HCT116 (cell line): ENCODE measurements around the gene KDM2B. TPM values are rescaled to one million over a fixed set of nuclear protein-coding genes. Genes with fewer than 3 reads are reported as not detected.

ENCODE experiments used
- ATAC-seq: fragments of 200-7000 bp; cut with Tn5 transposase; 2 replicates; pipeline ENCODE4 v1.9.1; 2020; ENCODE audit warnings: mild to moderate bottlenecking, moderate library complexity
- BruUV-seq: library from RNA; stranded (reverse); fragments of 400-500 nt; replicated peaks from 2 replicates; lab custom pipeline; 2021; lab: Mats Ljungman, UMichigan
- CTCF ChIA-PET: fragments of 300-600 bp; sonication (Branson Sonifier 250); formaldehyde crosslinking; loops from one replicate; lab custom pipeline; 2021; ENCODE audit warnings: antibody characterized with exemption; lab: Charles Lee
- POLR2A ChIA-PET: fragments of 300-600, 350-600 bp; sonication (Branson Sonifier 250); formaldehyde crosslinking; loops from one replicate; lab custom pipeline; 2021; ENCODE audit warnings: antibody characterized with exemption; lab: Charles Lee
- RAD21 ChIA-PET, 2 experiments: fragments of 300-600 bp; sonication (Branson Sonifier 250); formaldehyde crosslinking; loops; one replicate each; lab custom pipeline; 2023; ENCODE audit warnings: low total read pairs in 2 of 2; ENCODE audit not compliant: uncharacterized antibody in 2 of 2, unreplicated experiment in 2 of 2, low non-redundant PET in 1 of 2; lab: Charles Lee
- DNase-seq: peaks from one replicate; pipeline ENCODE4 v3.0.0-alpha.2; 2010; ENCODE audit warnings: low read depth, low spot score
- H2AFZ ChIP-seq: fragments of 200-600 bp; shearing (Covaris generic), sonication (generic); 2 replicates; pipeline ENCODE4 v1.6.1; 2017; ENCODE audit warnings: low read depth, mixed run types, mixed read lengths, antibody characterized with exemption, low read length; ENCODE audit not compliant: poor library complexity, severe bottlenecking
- H3K27ac ChIP-seq: 2 replicates; pipeline ENCODE4 v1.5.1; 2012; ENCODE audit warnings: low read depth, low read length
- H3K27me3 ChIP-seq: fragments of 200-600 bp; sonication (generic); 2 replicates; pipeline ENCODE4 v1.6.1; 2016; ENCODE audit warnings: mixed run types, low read length, mixed read lengths; ENCODE audit not compliant: insufficient read depth
- H3K36me3 ChIP-seq, 2 experiments: fragments of 200-500 bp in 1 of 2; fragments of 200-600 bp in 1 of 2; sonication (Bioruptor generic) in 1 of 2; sonication (generic) in 1 of 2; 2 replicates each; pipeline versions ENCODE4 v1.5.1 to v1.6.1; 2014 to 2016; ENCODE audit warnings: low read length in 2 of 2, inconsistent platforms in 1 of 2, mixed read lengths in 1 of 2, mixed run types in 1 of 2; ENCODE audit not compliant: insufficient read depth in 2 of 2, control insufficient read depth in 1 of 2
- H3K4me1 ChIP-seq, 2 experiments: fragments of 200-600 bp in 1 of 2; sonication (generic) in 1 of 2; 2 replicates each; pipeline versions ENCODE4 v1.5.1 to v1.6.1; 2012 to 2017; ENCODE audit warnings: low read length in 2 of 2, inconsistent platforms in 1 of 2, mild to moderate bottlenecking in 1 of 2, mixed read lengths in 1 of 2, mixed run types in 1 of 2, moderate library complexity in 1 of 2; ENCODE audit not compliant: insufficient read depth in 2 of 2, control insufficient read depth in 1 of 2
- H3K4me2 ChIP-seq: fragments of 200-600 bp; sonication (generic); 2 replicates; pipeline ENCODE4 v1.6.1; 2017; ENCODE audit warnings: mixed run types, low read length, mixed read lengths
- H3K4me3 ChIP-seq, 2 experiments: fragments of 200-600 bp in 1 of 2; sonication (generic) in 1 of 2; replicated peaks in 1 of 2; 2 replicates each; pipeline ENCODE4 v1.5.1; 2011 to 2016; ENCODE audit warnings: low read length in 2 of 2, control low read depth in 1 of 2, low read depth in 1 of 2, mild to moderate bottlenecking in 1 of 2, mixed read lengths in 1 of 2, mixed run types in 1 of 2
- H3K79me2 ChIP-seq: fragments of 200-600 bp; sonication (generic); 2 replicates; pipeline ENCODE4 v1.6.1; 2017; ENCODE audit warnings: mild to moderate bottlenecking, mixed run types, low read length, moderate library complexity, mixed read lengths; ENCODE audit not compliant: insufficient read depth
- H3K9ac ChIP-seq: fragments of 200-600 bp; sonication (generic); 2 replicates; pipeline ENCODE4 v1.6.1; 2016; ENCODE audit warnings: low read length, mixed read lengths
- H3K9me2 ChIP-seq: fragments of 200-600 bp; sonication (generic), shearing (Covaris generic); 2 replicates; pipeline ENCODE4 v1.6.1; 2017; ENCODE audit warnings: mixed run types, mild to moderate bottlenecking, moderate library complexity; ENCODE audit not compliant: insufficient read depth
- H3K9me3 ChIP-seq, 2 experiments: fragments of 200-500 bp in 1 of 2; fragments of 200-600 bp in 1 of 2; sonication (Bioruptor generic) in 1 of 2; sonication (generic) in 1 of 2; 2 replicates each; pipeline ENCODE4 v1.6.1; 2014 to 2017; ENCODE audit warnings: low read length in 2 of 2, mixed read lengths in 2 of 2, inconsistent platforms in 1 of 2, low read depth in 1 of 2, mild to moderate bottlenecking in 1 of 2, mixed run types in 1 of 2, moderate library complexity in 1 of 2; ENCODE audit not compliant: control insufficient read depth in 1 of 2, insufficient read depth in 1 of 2
- H4K20me1 ChIP-seq: fragments of 200-600 bp; sonication (generic), shearing (Covaris generic); 2 replicates; pipeline ENCODE4 v1.6.1; 2017; ENCODE audit warnings: mixed run types, mild to moderate bottlenecking, moderate library complexity; ENCODE audit not compliant: insufficient read depth
- CEBPB ChIP-seq: IDR thresholded peaks from 2 replicates; pipeline ENCODE4 v1.6.1; 2012; ENCODE audit warnings: low read depth
- CTCF ChIP-seq, 3 experiments: fragments of 200-600 bp in 1 of 3; sonication (generic) in 1 of 3; IDR thresholded peaks in 2 of 3; conservative IDR thresholded peaks in 1 of 3; 2 replicates each; pipeline ENCODE4 v1.5.1; 2012 to 2017; ENCODE audit warnings: low read depth in 2 of 3, low read length in 2 of 3, antibody characterized with exemption in 1 of 3, borderline replicate concordance in 1 of 3, control low read depth in 1 of 3, mild to moderate bottlenecking in 1 of 3, mixed read lengths in 1 of 3, mixed run types in 1 of 3, moderate library complexity in 1 of 3; ENCODE audit not compliant: insufficient read depth in 1 of 3
- RAD21 ChIP-seq: IDR thresholded peaks from 2 replicates; pipeline ENCODE4 v1.6.1; 2012; ENCODE audit warnings: low read depth, mild to moderate bottlenecking
- YY1 ChIP-seq: IDR thresholded peaks from 2 replicates; pipeline ENCODE4 v1.6.1; 2011; ENCODE audit warnings: low read length, low read depth, moderate library complexity, mild to moderate bottlenecking; ENCODE audit not compliant: insufficient replicate concordance; ENCODE audit errors: extremely low read depth
- intact Hi-C: fragments of 100-400 bp; cut with micrococcal nuclease; formaldehyde crosslinking; loops from 2 replicates; pipeline ENCODE4 v1.10.0; 2022
- total RNA-seq: library from RNA; stranded (reverse); gene quantifications from one replicate; pipeline ENCODE4 v1.2.1, GENCODE V29; 2021; ENCODE audit not compliant: unreplicated experiment

KDM2B gene
- total RNA-seq, 1 experiment from 2014 or later: 36.7 TPM

- ATAC-seq (peak; percentile 93), DNase-seq (peak; percentile 8)
- Histone ChIP-seq H2AFZ (no peak overlapping the region), H3K27ac (no peak overlapping the region), H3K9ac (no peak overlapping the region), H3K9me3 (no peaks in the 10 kb centered on the region), H3K9me2 (no peaks in the 10 kb centered on the region), H3K4me2 (no peak overlapping the region), H4K20me1 (no peaks in the 10 kb centered on the region), H3K79me2 (no peaks in the 10 kb centered on the region), H3K27me3 (no peaks in the 10 kb centered on the region), H3K4me1 (no peaks in the 10 kb centered on the region), H3K4me3 (no peak overlapping the region), H3K36me3 (no peaks in the 10 kb centered on the region)
- RAD21 ChIA-PET: interaction anchor here in 1 of 2 experiments (0.7 kb wide), 1 partner anchor 593 kb away, joined by 3 read pairs; no protein-coding TSS in a partner anchor
- intact Hi-C loops: no loop called here
- no peak for TF ChIP-seq YY1
- peak; percentile 59 to 95 (median 91); a peak in 5 of 6 replicates for TF ChIP-seq CTCF (IDR thresholded peaks at IDR 0.05 in 2 of 3, conservative IDR thresholded peaks at IDR 0.05 in 1 of 3; ENCODE audit: borderline replicate concordance in 1 of 3, insufficient read depth in 1 of 3, low read depth in 2 of 3, low read length in 2 of 3)
- TF ChIP-seq RAD21: peak; percentile 43
- TF ChIP-seq CEBPB: no peak
- CTCF ChIA-PET: interaction anchor here (1.0 to 2.2 kb wide), 3 partner anchors 9 to 175 kb away, joined by 4 to 6 read pairs (median 5); partner anchors contain the start of gene MORN3
- no TSS peak for BruUV-seq
- POLR2A ChIA-PET: no interaction called here
These were observed 86.6 kb downstream of the KDM2B start for GRCh38 chr12:121494093-121494787.
